GM12864 (cell line): ENCODE results near the gene CNRIP1.
A peak's percentile ranks its signal among the peaks of the same experiment; 100 is the strongest.

Source experiments
- DNase-seq: peaks from one replicate; pipeline ENCODE4 v3.0.0-alpha.2; 2011; ENCODE audit warnings: low read depth
- H3K4me3 ChIP-seq: 2 replicates; pipeline ENCODE4 v1.5.1; 2011; ENCODE audit warnings: mild to moderate bottlenecking, low read depth, low read length, control low read depth
- CTCF ChIP-seq: IDR thresholded peaks from 2 replicates; pipeline ENCODE4 v1.5.1; 2011; ENCODE audit warnings: low read depth, mild to moderate bottlenecking, moderate library complexity, low read length, control low read depth, inconsistent platforms; ENCODE audit errors: missing control alignments

The CNRIP1 gene

DNA sequence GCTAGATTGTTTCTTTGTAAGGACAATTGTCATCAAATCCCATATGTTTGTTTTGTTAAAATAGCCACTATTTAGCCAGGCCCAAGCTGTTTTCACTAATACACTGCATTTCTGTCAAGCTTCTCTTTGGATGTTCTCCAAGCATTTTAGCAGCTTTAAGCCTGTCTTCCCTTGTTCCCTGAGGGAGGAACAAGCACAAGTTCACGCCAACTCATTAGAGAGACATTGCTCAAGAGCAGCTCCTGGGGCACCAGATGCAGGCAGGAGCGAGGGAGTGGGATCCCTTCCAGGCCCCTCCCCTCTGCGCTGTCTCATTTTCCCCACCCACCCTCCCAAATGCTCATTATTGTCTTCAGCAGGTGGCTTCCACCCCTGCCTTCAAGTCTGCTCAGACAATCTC, 34.9 kb downstream of the CNRIP1 start:
- TF ChIP-seq CTCF, result no peak
- DNase-seq, result no peak
- H3K4me3 ChIP-seq, result no peak overlapping the region

- H3K4me3 ChIP-seq, result no peak overlapping the region
- no peak for DNase-seq
- TF ChIP-seq CTCF, result no peak
These were observed 36.3 kb downstream of the CNRIP1 start for GRCh38 chr2:68283419-68283812.

- TF ChIP-seq CTCF, result peak; percentile 73
- no peak overlapping the region for H3K4me3 ChIP-seq
- DNase-seq, result peak; percentile 36
These were observed 36.8 kb downstream of the CNRIP1 start for GRCh38 chr2:68282811-68283418.

- no peak for TF ChIP-seq CTCF
- no peak for DNase-seq
- H3K4me3 ChIP-seq, result no peak overlapping the region
These were observed 39.0 kb downstream of the CNRIP1 start for GRCh38 chr2:68280796-68281195.

DNA sequence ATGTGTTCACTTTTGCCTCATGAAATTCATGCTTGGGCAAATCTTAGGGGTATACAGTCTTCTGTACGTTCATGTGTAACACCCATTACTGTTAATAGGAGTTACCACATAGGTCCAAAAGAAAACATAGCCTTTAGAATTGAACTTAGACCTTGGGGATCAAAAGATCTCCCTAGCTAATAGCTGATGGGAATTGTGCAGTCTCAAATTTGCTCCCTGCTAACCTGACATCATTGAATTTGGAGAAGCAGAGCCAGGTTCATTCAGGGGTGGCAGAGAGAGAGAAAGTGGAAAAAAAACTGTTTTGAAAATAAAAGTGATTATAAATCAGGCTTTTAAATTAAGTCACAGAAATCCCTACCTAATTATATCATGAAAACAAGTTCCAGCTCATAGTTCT, 39.4 kb downstream of the CNRIP1 start:
- H3K4me3 ChIP-seq, result no peak overlapping the region
- DNase-seq, result no peak
- TF ChIP-seq CTCF, result no peak

DNA sequence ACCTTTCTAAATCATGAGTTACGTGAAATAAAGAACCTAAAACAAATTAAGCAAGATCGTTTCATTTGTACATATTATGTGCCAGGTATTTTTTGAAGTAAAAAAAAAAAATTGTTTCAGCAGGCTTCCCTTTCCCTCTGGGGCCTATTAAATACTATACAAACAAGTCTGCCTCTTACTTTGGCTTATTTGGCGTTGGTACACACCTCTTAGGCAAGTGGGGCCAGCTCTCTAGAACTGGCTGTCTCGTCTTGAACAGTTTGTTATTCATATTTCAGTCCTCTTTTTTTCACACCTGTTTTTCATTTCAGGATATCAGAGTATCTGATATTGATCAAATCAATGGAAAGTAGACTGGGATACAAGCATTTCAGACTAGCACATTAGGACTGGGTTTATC, 40.1 kb downstream of the CNRIP1 start:
- no peak overlapping the region for H3K4me3 ChIP-seq
- no peak for TF ChIP-seq CTCF
- no peak for DNase-seq

GRCh38 chr2:68278169-68278568, 41.6 kb downstream of the CNRIP1 start:
- TF ChIP-seq CTCF, result no peak
- H3K4me3 ChIP-seq, result no peak overlapping the region
- no peak for DNase-seq
